OCI-LY1 (cell line): ENCODE data around the gene HTR1E.

ENCODE experiments used
- CTCF ChIP-seq: fragments of 200-600 bp; sonication (generic), shearing (Covaris generic); IDR thresholded peaks from 2 replicates; pipeline ENCODE4 v1.5.1; 2017; ENCODE audit warnings: mild to moderate bottlenecking, antibody characterized with exemption, low read length, moderate library complexity, mixed read lengths
- EZH2 ChIP-seq: fragments of 200-600 bp; sonication (generic), shearing (Covaris generic); IDR thresholded peaks from 2 replicates; pipeline ENCODE4 v1.8.0; 2017; ENCODE audit warnings: borderline replicate concordance, mixed run types, mild to moderate bottlenecking, antibody characterized with exemption, low read length, moderate library complexity, mixed read lengths

GRCh38 chr6:86941461-86941860 is 4.1 kb downstream of the HTR1E start:
- TF ChIP-seq CTCF: no peak
- TF ChIP-seq EZH2: no peak
